Measurements from ENCODE around the gene FKBP1A. TPM values are rescaled to one million over a fixed set of nuclear protein-coding genes. Genes with fewer than 3 reads are reported as not detected.

FKBP1A gene
- total and polyA plus RNA-seq, 10 of the 15 experiments (the other 5 are each of a cell fraction or from before 2014, with no cell fraction given): 103 to 687 (median 254) TPM

DNA sequence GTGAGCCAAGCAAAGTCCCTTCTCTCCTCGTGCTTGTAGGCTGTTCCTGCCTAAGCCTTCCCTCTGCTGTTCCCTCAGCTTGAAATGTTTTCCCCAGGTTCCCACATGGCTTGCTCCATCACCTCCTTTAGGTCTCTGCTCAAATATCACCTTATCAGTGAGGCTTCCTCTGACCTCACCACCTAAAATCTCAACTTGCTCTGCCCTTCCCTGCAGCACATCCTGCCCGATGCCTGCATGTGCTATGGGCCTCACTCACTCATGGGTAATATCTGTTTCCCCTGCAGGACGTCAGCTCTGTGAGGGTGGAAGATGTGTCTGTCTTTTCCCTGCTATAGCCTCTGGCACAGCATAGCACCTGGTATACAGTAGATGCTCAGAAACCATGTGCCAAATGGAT, 29.9 kb upstream of the FKBP1A start:
- H4K20me1 ChIP-seq (ENCODE audit: control insufficient read depth, insufficient read depth): no peaks in the 10 kb centered on the region
- no peak overlapping the region for H3K9ac ChIP-seq (ENCODE audit: control insufficient read depth, insufficient read depth, low read length)
- no peak overlapping the region for H3K27ac ChIP-seq (ENCODE audit: control insufficient read depth, insufficient read depth)
- no peaks in the 10 kb centered on the region for H3K36me3 ChIP-seq (ENCODE audit: control insufficient read depth in 2 of 2, insufficient read depth in 2 of 2, low read length in 1 of 2)
- ChIA-PET POLR2A (no interaction called here), SMC1A (ENCODE audit: uncharacterized antibody, unreplicated experiment) (interaction anchor here (0.9 kb wide), 1 partner anchor 14 kb away, joined by 3 read pairs; no protein-coding TSS in a partner anchor), CTCF (interaction anchor here (1.2 to 2.0 kb wide), 3 partner anchors 13 to 82 kb away, joined by 4 to 25 read pairs (median 7); no protein-coding TSS in a partner anchor), RAD21 (ENCODE audit: unreplicated experiment) (interaction anchor here (1.5 kb wide), 1 partner anchor 16 kb away, joined by 6 read pairs; no protein-coding TSS in a partner anchor)
- BruUV-seq (replicated peaks): no TSS peak
- no peaks in the 10 kb centered on the region for H3K4me1 ChIP-seq (ENCODE audit: control insufficient read depth, insufficient read depth, low read length)
- 16% methylated on average over 3 of the region's 3 CpGs for WGBS (ENCODE audit: insufficient coverage, insufficient replicate concordance, low lambda C conversion rate, missing lambda C conversion rate)
- H3K4me3 ChIP-seq: no peak overlapping the region
- no peaks in the 10 kb centered on the region; the same call in 2 of the 3 replicates for H3K9me3 ChIP-seq (replicated peaks; ENCODE audit: control insufficient read depth, insufficient read depth, low read length)
- intact Hi-C loops (cut with micrococcal nuclease; ENCODE audit: unreplicated experiment): no loop called here
- H2AFZ ChIP-seq (ENCODE audit: control insufficient read depth, low read depth, low read length): no peak overlapping the region
- no peak for ATAC-seq
- no peaks in the 10 kb centered on the region for H3K79me2 ChIP-seq (ENCODE audit: control insufficient read depth, insufficient read depth, low read length)
- FAIRE-seq: no peak
- peaks cover 0 to 2% of the 10 kb centered on the region in 2 experiments; a peak in 2 of 4 replicates for H3K27me3 ChIP-seq (replicated peaks in 1 of 2; ENCODE audit: control insufficient read depth in 2 of 2, insufficient read depth in 2 of 2, low read length in 1 of 2)
- no peak for TF ChIP-seq SMARCA5 (IDR thresholded peaks at IDR 0.05)
- TF ChIP-seq, protein P1, sequence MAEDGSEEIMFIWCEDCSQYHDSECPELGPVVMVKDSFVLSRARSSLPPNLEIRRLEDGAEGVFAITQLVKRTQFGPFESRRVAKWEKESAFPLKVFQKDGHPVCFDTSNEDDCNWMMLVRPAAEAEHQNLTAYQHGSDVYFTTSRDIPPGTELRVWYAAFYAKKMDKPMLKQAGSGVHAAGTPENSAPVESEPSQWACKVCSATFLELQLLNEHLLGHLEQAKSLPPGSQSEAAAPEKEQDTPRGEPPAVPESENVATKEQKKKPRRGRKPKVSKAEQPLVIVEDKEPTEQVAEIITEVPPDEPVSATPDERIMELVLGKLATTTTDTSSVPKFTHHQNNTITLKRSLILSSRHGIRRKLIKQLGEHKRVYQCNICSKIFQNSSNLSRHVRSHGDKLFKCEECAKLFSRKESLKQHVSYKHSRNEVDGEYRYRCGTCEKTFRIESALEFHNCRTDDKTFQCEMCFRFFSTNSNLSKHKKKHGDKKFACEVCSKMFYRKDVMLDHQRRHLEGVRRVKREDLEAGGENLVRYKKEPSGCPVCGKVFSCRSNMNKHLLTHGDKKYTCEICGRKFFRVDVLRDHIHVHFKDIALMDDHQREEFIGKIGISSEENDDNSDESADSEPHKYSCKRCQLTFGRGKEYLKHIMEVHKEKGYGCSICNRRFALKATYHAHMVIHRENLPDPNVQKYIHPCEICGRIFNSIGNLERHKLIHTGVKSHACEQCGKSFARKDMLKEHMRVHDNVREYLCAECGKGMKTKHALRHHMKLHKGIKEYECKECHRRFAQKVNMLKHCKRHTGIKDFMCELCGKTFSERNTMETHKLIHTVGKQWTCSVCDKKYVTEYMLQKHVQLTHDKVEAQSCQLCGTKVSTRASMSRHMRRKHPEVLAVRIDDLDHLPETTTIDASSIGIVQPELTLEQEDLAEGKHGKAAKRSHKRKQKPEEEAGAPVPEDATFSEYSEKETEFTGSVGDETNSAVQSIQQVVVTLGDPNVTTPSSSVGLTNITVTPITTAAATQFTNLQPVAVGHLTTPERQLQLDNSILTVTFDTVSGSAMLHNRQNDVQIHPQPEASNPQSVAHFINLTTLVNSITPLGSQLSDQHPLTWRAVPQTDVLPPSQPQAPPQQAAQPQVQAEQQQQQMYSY (CRISPR knock-in tag; IDR thresholded peaks at IDR 0.05): no peak
- no peak for TF ChIP-seq GABPA (IDR thresholded peaks at IDR 0.05; ENCODE audit: low read depth)
- no peak for TF ChIP-seq NR2F1 (conservative IDR thresholded peaks at IDR 0.05)
- TF ChIP-seq SUZ12 (IDR thresholded peaks at IDR 0.05; ENCODE audit: unreplicated experiment): no peak
- no peak for TF ChIP-seq NR2C2 (IDR thresholded peaks at IDR 0.05; ENCODE audit: borderline replicate concordance, control insufficient read depth, insufficient read length, low read depth)
- TF ChIP-seq BMI1 (IDR thresholded peaks at IDR 0.05; ENCODE audit: borderline replicate concordance): no peak
- TF ChIP-seq SIX5 (IDR thresholded peaks at IDR 0.05; ENCODE audit: low read depth, low read length, severe bottlenecking): no peak
- TF ChIP-seq, protein P2, sequence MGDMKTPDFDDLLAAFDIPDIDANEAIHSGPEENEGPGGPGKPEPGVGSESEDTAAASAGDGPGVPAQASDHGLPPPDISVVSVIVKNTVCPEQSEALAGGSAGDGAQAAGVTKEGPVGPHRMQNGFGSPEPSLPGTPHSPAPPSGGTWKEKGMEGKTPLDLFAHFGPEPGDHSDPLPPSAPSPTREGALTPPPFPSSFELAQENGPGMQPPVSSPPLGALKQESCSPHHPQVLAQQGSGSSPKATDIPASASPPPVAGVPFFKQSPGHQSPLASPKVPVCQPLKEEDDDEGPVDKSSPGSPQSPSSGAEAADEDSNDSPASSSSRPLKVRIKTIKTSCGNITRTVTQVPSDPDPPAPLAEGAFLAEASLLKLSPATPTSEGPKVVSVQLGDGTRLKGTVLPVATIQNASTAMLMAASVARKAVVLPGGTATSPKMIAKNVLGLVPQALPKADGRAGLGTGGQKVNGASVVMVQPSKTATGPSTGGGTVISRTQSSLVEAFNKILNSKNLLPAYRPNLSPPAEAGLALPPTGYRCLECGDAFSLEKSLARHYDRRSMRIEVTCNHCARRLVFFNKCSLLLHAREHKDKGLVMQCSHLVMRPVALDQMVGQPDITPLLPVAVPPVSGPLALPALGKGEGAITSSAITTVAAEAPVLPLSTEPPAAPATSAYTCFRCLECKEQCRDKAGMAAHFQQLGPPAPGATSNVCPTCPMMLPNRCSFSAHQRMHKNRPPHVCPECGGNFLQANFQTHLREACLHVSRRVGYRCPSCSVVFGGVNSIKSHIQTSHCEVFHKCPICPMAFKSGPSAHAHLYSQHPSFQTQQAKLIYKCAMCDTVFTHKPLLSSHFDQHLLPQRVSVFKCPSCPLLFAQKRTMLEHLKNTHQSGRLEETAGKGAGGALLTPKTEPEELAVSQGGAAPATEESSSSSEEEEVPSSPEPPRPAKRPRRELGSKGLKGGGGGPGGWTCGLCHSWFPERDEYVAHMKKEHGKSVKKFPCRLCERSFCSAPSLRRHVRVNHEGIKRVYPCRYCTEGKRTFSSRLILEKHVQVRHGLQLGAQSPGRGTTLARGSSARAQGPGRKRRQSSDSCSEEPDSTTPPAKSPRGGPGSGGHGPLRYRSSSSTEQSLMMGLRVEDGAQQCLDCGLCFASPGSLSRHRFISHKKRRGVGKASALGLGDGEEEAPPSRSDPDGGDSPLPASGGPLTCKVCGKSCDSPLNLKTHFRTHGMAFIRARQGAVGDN (IDR thresholded peaks at IDR 0.05): no peak
- DNase-seq (ENCODE audit: low read depth, low spot score): no peak
- H3K4me2 ChIP-seq (ENCODE audit: control insufficient read depth, insufficient read depth): no peak overlapping the region
- in situ Hi-C loops (cut with MboI): no loop called here

Data from GM12878 (cell line).